Measurements from ENCODE around the gene STAU1.
"Not testable (repeated sequence)": the region's sequence is repeated elsewhere in the genome, so short reads cannot be mapped to it uniquely, and the experiment has no call there.

Gene STAU1

GRCh38 chr20:49096203-49096730 is 91.9 kb downstream of the STAU1 start:
- DNase-seq (ENCODE audit: extremely low spot score), result no peak
- ChIA-PET POLR2A (no interaction called here), CTCF (no interaction called here)
- TF ChIP-seq FOXM1 (IDR thresholded peaks at IDR 0.05; ENCODE audit: borderline replicate concordance) (no peak), FOXK2 (IDR thresholded peaks at IDR 0.05) (no peak), SUZ12 (IDR thresholded peaks at IDR 0.05) (no peak), TARDBP (IDR thresholded peaks at IDR 0.05) (no peak)

- no peak for DNase-seq (ENCODE audit: extremely low spot score)
- ChIA-PET POLR2A (interaction anchor here (1.7 kb wide), 1 partner anchor 23 kb away, joined by 7 read pairs; no protein-coding TSS in a partner anchor), CTCF (no interaction called here)
- TF ChIP-seq FOXM1 (IDR thresholded peaks at IDR 0.05; ENCODE audit: borderline replicate concordance), result no peak
- no peak for TF ChIP-seq SP1 (IDR thresholded peaks at IDR 0.05)
- no peak for TF ChIP-seq ELF4 (IDR thresholded peaks at IDR 0.05)
- no peak for TF ChIP-seq SUZ12 (IDR thresholded peaks at IDR 0.05)
- no peak for TF ChIP-seq ZNF384 (IDR thresholded peaks at IDR 0.05)
- TF ChIP-seq PKNOX1 (IDR thresholded peaks at IDR 0.05), result no peak
- TF ChIP-seq ARNT (IDR thresholded peaks at IDR 0.05), result no peak
- TF ChIP-seq LEF1 (IDR thresholded peaks at IDR 0.05; ENCODE audit: borderline replicate concordance), result no peak
- no peak for TF ChIP-seq NFRKB (IDR thresholded peaks at IDR 0.05)
- no peak for TF ChIP-seq TARDBP (IDR thresholded peaks at IDR 0.05)
- TF ChIP-seq FOXA1 (IDR thresholded peaks at IDR 0.05), result no peak
- no peak for TF ChIP-seq HDGF (IDR thresholded peaks at IDR 0.05; ENCODE audit: borderline replicate concordance)
- TF ChIP-seq BHLHE40 (IDR thresholded peaks at IDR 0.05; ENCODE audit: borderline replicate concordance), result no peak
- TF ChIP-seq FOXK2 (IDR thresholded peaks at IDR 0.05), result no peak
- TF ChIP-seq CTBP1 (IDR thresholded peaks at IDR 0.05; ENCODE audit: borderline replicate concordance), result no peak
These were observed 96.4 kb downstream of the STAU1 start for GRCh38 chr20:49091762-49092161.

GRCh38 chr20:49091104-49091503 is 97.0 kb downstream of the STAU1 start:
- ChIA-PET CTCF (no interaction called here), POLR2A (interaction anchor here (1.7 kb wide), 1 partner anchor 22 kb away, joined by 7 read pairs; no protein-coding TSS in a partner anchor)
- TF ChIP-seq CTBP1 (IDR thresholded peaks at IDR 0.05; ENCODE audit: borderline replicate concordance), result no peak
- TF ChIP-seq NFRKB (IDR thresholded peaks at IDR 0.05), result no peak
- no peak for TF ChIP-seq ARNT (IDR thresholded peaks at IDR 0.05)
- no peak for TF ChIP-seq L3MBTL2 (conservative IDR thresholded peaks at IDR 0.05)
- no peak for TF ChIP-seq SP1 (IDR thresholded peaks at IDR 0.05)
- TF ChIP-seq LEF1 (IDR thresholded peaks at IDR 0.05; ENCODE audit: borderline replicate concordance), result no peak
- no peak for DNase-seq (ENCODE audit: extremely low spot score)

GRCh38 chr20:49082295-49082694 is 105.8 kb downstream of the STAU1 start:
- POLR2A ChIA-PET, CTCF ChIA-PET: not testable (repeated sequence)

GRCh38 chr20:49078310-49078709 is 109.8 kb downstream of the STAU1 start:
- TF ChIP-seq FOXA1 (IDR thresholded peaks at IDR 0.05) (no peak), SP1 (IDR thresholded peaks at IDR 0.05) (no peak), L3MBTL2 (conservative IDR thresholded peaks at IDR 0.05) (no peak), ARNT (IDR thresholded peaks at IDR 0.05) (no peak), ELF4 (IDR thresholded peaks at IDR 0.05) (no peak), NFRKB (IDR thresholded peaks at IDR 0.05) (no peak), SUZ12 (IDR thresholded peaks at IDR 0.05) (no peak), TARDBP (IDR thresholded peaks at IDR 0.05) (no peak), BHLHE40 (IDR thresholded peaks at IDR 0.05; ENCODE audit: borderline replicate concordance) (no peak), FOXM1 (IDR thresholded peaks at IDR 0.05; ENCODE audit: borderline replicate concordance) (no peak), CTBP1 (IDR thresholded peaks at IDR 0.05; ENCODE audit: borderline replicate concordance) (no peak), LEF1 (IDR thresholded peaks at IDR 0.05; ENCODE audit: borderline replicate concordance) (no peak)
- no peak for DNase-seq (ENCODE audit: extremely low spot score)
- POLR2A ChIA-PET, result no interaction called here
- CTCF ChIA-PET, result interaction anchor here (1.0 kb wide), 1 partner anchor 29 kb away, joined by 3 read pairs; no protein-coding TSS in a partner anchor

More at GRCh38 chr20:49082295-49082694, 105.8 kb downstream of the STAU1 start:
- not testable (repeated sequence) for DNase-seq (ENCODE audit: extremely low spot score)

- POLR2A ChIA-PET, result interaction anchor here (1.0 kb wide), 1 partner anchor 28 kb away, joined by 4 read pairs; the partner anchor contains the start of gene CSE1L
- no peak for DNase-seq (ENCODE audit: extremely low spot score)
- TF ChIP-seq SP1 (IDR thresholded peaks at IDR 0.05) (no peak), FOXM1 (IDR thresholded peaks at IDR 0.05; ENCODE audit: borderline replicate concordance) (no peak), SUZ12 (IDR thresholded peaks at IDR 0.05) (no peak), FOXA1 (IDR thresholded peaks at IDR 0.05) (no peak), BHLHE40 (IDR thresholded peaks at IDR 0.05; ENCODE audit: borderline replicate concordance) (no peak), HDGF (IDR thresholded peaks at IDR 0.05; ENCODE audit: borderline replicate concordance) (no peak), PKNOX1 (IDR thresholded peaks at IDR 0.05) (no peak), FOXK2 (IDR thresholded peaks at IDR 0.05) (no peak), CTBP1 (IDR thresholded peaks at IDR 0.05; ENCODE audit: borderline replicate concordance) (no peak), LEF1 (IDR thresholded peaks at IDR 0.05; ENCODE audit: borderline replicate concordance) (no peak), TARDBP (IDR thresholded peaks at IDR 0.05) (no peak), ELF4 (IDR thresholded peaks at IDR 0.05) (no peak), L3MBTL2 (conservative IDR thresholded peaks at IDR 0.05) (no peak), ZNF384 (IDR thresholded peaks at IDR 0.05) (no peak), ARNT (IDR thresholded peaks at IDR 0.05) (no peak), NFRKB (IDR thresholded peaks at IDR 0.05) (no peak)
- CTCF ChIA-PET, result no interaction called here
These were observed 113.6 kb downstream of the STAU1 start for GRCh38 chr20:49074521-49074920.

All from HEK293T (cell line).